ENCODE measurements around the gene SLC16A3. TPM values are rescaled to one million over a fixed set of nuclear protein-coding genes. Genes with fewer than 3 reads are reported as not detected.

The SLC16A3 gene
- total RNA-seq, 1 experiment from 2014 or later, result 198 TPM

DNA sequence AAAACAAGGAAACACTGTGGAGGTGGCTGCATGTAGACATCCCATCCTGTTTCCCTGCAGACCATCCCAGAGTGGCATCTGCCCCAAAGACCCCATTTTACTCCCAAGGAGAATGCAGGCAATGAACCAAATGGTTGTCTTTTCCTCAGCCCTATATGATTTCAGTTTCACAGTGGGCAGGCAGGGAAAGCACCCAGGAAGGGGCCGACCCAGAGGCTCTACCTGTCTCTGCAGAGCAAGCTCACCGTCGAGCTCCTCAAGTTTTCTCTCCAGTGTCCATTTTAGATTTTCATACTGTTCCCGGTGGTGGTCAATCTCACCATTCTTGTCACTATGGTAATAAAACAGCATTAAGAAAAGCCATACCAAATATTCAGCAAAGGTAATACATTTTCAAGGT, 30.8 kb upstream of the SLC16A3 start:
- Histone ChIP-seq H3K4me1 (replicated peaks; ENCODE audit: insufficient read depth) (no peaks in the 10 kb centered on the region), H3K4me3 (no peak overlapping the region), H3K4me2 (no peak overlapping the region), H4K20me1 (ENCODE audit: insufficient read depth) (no peaks in the 10 kb centered on the region), H2AFZ (no peak overlapping the region), H3K9me3 (ENCODE audit: insufficient read depth, low read depth) (no peaks in the 10 kb centered on the region), H3K9me2 (ENCODE audit: insufficient read depth) (no peaks in the 10 kb centered on the region), H3K27me3 (ENCODE audit: insufficient read depth, low read depth) (no peaks in the 10 kb centered on the region), H3K79me2 (ENCODE audit: low read depth) (no peaks in the 10 kb centered on the region), H3F3A (ENCODE audit: insufficient read depth, low read depth) (no peaks in the 10 kb centered on the region), H3K36me3 (ENCODE audit: low read depth) (no peaks in the 10 kb centered on the region), H3K27ac (no peak overlapping the region)
- CTCF ChIA-PET, result no interaction called here
- TF ChIP-seq, protein P1, sequence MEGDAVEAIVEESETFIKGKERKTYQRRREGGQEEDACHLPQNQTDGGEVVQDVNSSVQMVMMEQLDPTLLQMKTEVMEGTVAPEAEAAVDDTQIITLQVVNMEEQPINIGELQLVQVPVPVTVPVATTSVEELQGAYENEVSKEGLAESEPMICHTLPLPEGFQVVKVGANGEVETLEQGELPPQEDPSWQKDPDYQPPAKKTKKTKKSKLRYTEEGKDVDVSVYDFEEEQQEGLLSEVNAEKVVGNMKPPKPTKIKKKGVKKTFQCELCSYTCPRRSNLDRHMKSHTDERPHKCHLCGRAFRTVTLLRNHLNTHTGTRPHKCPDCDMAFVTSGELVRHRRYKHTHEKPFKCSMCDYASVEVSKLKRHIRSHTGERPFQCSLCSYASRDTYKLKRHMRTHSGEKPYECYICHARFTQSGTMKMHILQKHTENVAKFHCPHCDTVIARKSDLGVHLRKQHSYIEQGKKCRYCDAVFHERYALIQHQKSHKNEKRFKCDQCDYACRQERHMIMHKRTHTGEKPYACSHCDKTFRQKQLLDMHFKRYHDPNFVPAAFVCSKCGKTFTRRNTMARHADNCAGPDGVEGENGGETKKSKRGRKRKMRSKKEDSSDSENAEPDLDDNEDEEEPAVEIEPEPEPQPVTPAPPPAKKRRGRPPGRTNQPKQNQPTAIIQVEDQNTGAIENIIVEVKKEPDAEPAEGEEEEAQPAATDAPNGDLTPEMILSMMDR (conservative IDR thresholded peaks at IDR 0.05), result no peak
- no peak for TF ChIP-seq EZH2 (IDR thresholded peaks at IDR 0.05; ENCODE audit: low read depth)
- no peak for DNase-seq
- BruUV-seq (replicated peaks), result no TSS peak
- intact Hi-C loops (cut with micrococcal nuclease; ENCODE audit: unreplicated experiment), result no loop called here
- POLR2A ChIA-PET (ENCODE audit: unreplicated experiment), result no interaction called here

DNA sequence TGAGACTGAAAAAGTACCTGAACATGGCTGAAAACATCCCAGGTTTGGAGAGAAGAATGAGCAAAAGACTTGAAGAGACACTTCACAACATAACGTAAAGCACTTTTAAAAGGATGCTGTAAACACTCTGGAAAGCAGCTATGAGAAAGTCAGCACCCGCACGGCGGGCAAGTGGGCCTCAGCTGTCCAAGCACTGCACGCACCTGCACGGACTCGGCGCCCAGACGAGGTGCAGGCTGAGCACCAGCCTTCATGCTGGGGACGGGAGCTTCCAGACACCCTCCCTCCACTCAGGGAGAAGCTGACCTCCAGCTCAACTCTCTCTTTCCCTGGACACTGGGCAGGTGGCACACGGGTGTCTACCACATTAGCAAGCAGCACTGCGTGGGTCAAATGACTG, 29.3 kb upstream of the SLC16A3 start:
- POLR2A ChIA-PET (ENCODE audit: unreplicated experiment), result no interaction called here

DNA sequence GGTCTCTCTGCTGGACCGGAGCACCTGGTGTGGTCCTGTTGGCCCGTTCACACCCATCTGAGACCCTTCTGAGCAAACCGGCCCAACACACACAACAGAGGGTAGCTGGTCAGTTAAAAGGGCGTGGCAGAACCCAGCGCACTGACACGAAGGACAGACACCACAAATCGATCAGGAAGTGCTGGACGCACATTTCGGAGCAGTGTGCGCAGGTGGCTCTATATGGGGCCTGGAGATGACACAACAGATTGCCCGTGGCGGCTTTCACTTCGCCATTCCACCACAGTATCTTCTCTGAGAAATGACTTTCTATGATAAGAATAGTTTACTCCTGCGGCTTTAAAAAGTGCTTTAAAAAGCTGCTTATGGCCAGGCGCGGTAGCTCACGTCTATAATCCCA, 28.7 kb upstream of the SLC16A3 start:
- POLR2A ChIA-PET (ENCODE audit: unreplicated experiment), result no interaction called here
- no peak for DNase-seq
- H2AFZ ChIP-seq, result no peak overlapping the region
- H3K4me3 ChIP-seq, result no peak overlapping the region
- H3K27me3 ChIP-seq (ENCODE audit: insufficient read depth, low read depth), result no peaks in the 10 kb centered on the region
- CTCF ChIA-PET, result no interaction called here
- intact Hi-C loops (cut with micrococcal nuclease; ENCODE audit: unreplicated experiment), result no loop called here
- H4K20me1 ChIP-seq (ENCODE audit: insufficient read depth), result no peaks in the 10 kb centered on the region
- no peak overlapping the region for H3K4me2 ChIP-seq
- peaks cover 8% of the 10 kb centered on the region for H3K4me1 ChIP-seq (replicated peaks; ENCODE audit: insufficient read depth)
- TF ChIP-seq, protein P1 (conservative IDR thresholded peaks at IDR 0.05), result no peak
- TF ChIP-seq EZH2 (IDR thresholded peaks at IDR 0.05; ENCODE audit: low read depth), result no peak
- no peaks in the 10 kb centered on the region for H3K36me3 ChIP-seq (ENCODE audit: low read depth)
- no TSS peak for BruUV-seq (replicated peaks)
- 0 out of 2 replicates have a peak, but pooled peaks cover 4% of the 10 kb centered on the region for H3K79me2 ChIP-seq (ENCODE audit: low read depth)
- no peak overlapping the region for H3K27ac ChIP-seq
- no peaks in the 10 kb centered on the region for H3K9me2 ChIP-seq (ENCODE audit: insufficient read depth)
- no peaks in the 10 kb centered on the region for H3K9me3 ChIP-seq (ENCODE audit: insufficient read depth, low read depth)
- H3F3A ChIP-seq (ENCODE audit: insufficient read depth, low read depth), result peaks cover 6% of the 10 kb centered on the region; the same call in 1 of the 2 replicates

More for the DNA sequence above, 29.3 kb upstream of the SLC16A3 start:
- intact Hi-C loops (cut with micrococcal nuclease; ENCODE audit: unreplicated experiment), result no loop called here
- TF ChIP-seq, protein P1 (conservative IDR thresholded peaks at IDR 0.05), result no peak
- no peak for TF ChIP-seq EZH2 (IDR thresholded peaks at IDR 0.05; ENCODE audit: low read depth)
- Histone ChIP-seq H3K27me3 (ENCODE audit: insufficient read depth, low read depth) (no peaks in the 10 kb centered on the region), H2AFZ (no peak overlapping the region), H3K36me3 (ENCODE audit: low read depth) (no peaks in the 10 kb centered on the region), H3F3A (ENCODE audit: insufficient read depth, low read depth) (peaks cover under 1% of the 10 kb centered on the region; the same call in 1 of the 2 replicates), H4K20me1 (ENCODE audit: insufficient read depth) (no peaks in the 10 kb centered on the region), H3K79me2 (ENCODE audit: low read depth) (0 out of 2 replicates have a peak, but pooled peaks cover 4% of the 10 kb centered on the region), H3K4me1 (replicated peaks; ENCODE audit: insufficient read depth) (peaks cover 1% of the 10 kb centered on the region; the same call in 1 of the 2 replicates), H3K27ac (no peak overlapping the region), H3K9me3 (ENCODE audit: insufficient read depth, low read depth) (no peaks in the 10 kb centered on the region), H3K4me3 (no peak overlapping the region), H3K4me2 (no peak overlapping the region), H3K9me2 (ENCODE audit: insufficient read depth) (no peaks in the 10 kb centered on the region)
- BruUV-seq (replicated peaks), result no TSS peak
- CTCF ChIA-PET, result no interaction called here
- no peak for DNase-seq

Data from PC-9 (cell line).